Measurements from ENCODE around the gene CTTN.
"Not testable (repeated sequence)": the region's sequence is repeated elsewhere in the genome, so short reads cannot be mapped to it uniquely, and the experiment has no call there.

The CTTN gene

GRCh38 chr11:70381872-70382861 is 16.2 kb upstream of the CTTN start:
- DNase-seq = no peak

DNA sequence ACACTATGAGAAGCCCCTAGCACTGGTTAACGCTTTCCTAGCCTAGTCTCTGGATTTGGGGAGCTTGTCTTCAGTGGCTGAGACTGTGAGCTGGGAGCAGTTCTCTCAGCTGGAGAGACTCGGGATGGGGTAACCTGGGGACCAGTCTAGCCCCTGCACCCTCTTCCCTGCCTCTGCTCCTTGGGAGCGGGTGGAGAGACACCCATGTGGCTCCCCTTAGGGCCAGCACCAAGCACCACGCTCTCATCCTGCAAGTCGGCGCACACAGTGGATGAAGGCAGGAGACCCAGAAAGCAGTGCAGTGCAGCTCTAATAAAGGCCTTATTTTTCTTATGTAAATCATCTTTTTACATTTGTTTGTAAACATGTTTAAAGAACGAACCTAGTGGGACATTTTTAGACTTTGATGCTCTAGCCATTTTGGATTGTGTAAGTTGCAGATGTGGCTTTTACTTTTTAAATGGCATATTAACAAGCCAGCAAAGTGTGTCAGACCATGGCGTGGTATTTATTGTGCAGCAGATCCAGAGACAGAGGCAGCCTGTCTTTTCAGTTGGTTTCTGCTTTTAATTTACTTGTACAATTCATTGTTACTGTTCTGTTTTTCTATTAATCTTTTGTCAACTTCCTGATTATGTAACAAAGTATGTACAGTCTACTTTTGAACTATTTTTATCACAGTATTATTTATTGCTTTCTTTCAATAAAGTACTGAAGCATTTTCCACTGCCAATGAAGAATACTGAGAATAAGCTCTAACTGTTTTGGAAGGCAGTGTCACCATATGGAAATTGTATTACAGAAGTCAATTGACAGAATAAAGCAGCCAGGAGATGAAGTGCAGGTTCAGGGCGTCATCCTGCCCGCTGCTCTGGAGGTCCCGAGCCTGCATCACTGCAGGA is 14.4 kb upstream of the CTTN start:
- DNase-seq = no peak

DNA sequence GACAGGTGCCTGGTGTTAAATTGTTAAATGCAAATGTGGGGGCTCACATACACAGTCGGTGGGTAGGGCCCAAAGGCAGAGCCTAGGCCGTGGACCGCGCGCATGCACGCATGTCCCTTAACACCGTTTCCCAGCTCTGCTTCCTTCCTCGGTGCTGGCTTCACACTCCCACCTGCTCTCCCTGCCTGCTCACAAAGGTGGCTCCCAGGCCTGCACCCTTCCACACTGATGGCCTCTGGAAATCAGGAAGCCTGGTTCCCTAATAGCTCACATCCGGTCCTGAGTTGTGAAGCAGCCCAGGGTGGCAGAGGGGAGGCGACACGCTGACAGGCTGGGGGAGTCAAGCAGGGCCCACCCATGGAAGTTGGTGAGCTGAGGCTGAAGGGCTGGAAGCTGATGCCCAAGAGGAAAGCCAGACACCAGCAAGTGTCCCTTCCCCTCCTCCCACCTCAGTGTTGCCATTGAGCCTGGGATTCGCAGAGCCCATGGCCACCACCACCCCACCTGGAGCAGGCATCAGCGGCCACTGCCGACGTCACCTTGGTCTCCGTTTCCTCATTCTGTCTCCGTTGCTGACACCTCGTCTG is 13.7 kb upstream of the CTTN start:
- DNase-seq = no peak

DNA sequence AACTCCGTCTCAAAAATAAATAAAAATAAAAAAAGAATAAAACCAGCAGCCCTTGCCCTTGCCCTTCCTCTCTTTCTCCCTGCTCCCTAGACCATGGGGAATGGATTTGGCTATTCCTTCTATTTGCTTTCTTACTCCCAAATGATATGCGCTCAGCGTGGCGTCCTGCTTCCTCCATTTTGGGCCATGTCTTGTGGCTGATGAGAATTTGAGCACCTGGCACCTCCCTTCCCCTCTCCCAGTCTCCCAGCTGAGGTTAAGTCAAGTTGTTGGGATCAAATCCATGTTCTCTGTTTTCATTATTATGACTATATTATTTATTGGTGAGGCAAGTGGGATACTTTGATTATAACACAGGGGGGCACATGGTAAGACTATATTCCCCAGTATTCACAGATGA is 10.8 kb upstream of the CTTN start:
- no peak for DNase-seq

GRCh38 chr11:70389201-70389600 is 9.1 kb upstream of the CTTN start:
- DNase-seq = no peak

- not testable (repeated sequence) for DNase-seq
Measured at GRCh38 chr11:70390882-70391281, 7.4 kb upstream of the CTTN start.

DNA sequence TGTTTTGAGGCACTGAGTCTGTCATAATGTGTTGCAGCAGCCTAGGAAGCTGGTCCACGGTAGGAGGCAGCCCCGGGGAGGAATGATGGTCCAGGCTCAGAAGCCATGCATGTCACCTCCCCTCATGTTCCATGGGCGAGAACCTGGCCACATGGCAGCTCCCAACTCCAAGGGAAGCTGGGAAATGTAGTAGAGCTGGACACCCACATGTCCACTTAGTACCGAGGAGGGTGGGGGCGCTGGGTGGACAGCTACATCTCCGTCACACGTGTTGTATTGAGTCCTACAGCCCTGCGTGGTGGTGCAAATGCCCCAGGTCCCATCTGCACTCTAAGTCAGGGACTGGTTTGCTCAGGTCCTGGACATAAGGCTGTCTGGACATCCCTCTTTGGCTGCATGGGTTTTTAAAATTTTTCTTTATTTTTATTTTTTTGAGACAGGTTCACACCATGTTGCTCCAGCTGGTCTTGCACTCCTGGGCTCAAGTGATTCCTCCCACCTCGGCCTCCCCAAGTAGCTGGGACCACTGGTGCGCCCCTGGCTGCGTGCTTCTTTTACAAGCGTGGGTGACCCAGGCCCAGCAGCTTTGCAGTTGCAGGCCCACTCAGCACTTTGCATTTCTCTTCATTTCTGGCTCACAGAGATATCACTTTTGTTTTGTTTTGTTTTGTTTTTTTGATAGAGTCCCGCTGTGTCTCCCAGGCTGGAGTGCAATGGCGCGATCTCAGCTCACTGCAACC is 3.9 kb upstream of the CTTN start:
- no peak for DNase-seq

GRCh38 chr11:70397336-70397982 is 870 bp upstream of the CTTN start:
- no peak for DNase-seq

DNA sequence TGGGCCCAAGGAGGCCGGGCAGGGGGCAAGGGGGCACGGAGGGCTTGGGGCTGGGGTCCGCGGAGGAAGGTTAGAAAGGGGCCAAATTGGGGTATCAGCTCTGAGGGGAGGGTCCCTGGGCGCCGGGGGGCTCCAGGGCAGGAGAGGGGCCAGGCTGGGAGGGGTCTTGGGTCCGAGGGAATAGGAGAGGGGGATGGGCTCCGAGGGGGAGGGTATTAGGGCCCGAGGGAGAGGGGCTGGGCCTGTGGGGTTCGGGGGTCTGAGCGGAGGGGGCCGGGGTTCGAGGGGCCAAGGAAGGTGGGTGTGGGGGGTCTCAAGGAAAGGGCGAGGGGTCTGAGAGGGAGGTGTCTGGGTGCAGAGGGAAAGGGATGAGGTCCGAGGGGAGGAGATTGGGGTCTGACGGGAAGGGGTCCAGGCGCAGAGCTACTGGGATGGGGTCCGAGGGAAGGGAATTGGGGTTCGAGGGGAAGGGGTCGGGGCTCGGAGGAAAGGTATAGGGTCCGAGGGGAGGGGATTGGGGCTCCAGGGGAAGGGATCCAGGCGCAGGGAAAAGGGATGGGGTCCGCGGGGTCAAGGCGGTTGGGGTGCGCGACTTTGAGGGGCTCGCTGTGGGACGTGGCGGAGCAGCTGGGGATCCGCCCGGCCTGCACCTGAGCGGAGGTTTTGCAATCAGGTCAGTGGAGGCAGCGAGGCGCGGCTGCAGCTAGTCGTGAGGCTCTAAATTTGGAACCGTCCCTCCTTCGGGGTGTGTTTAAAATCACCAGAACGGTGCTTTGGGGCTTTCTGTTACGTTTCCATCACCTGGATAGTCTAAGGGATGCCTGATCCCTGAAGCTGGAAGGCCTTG is 728 bp downstream of the CTTN start:
- no peak for DNase-seq

DNA sequence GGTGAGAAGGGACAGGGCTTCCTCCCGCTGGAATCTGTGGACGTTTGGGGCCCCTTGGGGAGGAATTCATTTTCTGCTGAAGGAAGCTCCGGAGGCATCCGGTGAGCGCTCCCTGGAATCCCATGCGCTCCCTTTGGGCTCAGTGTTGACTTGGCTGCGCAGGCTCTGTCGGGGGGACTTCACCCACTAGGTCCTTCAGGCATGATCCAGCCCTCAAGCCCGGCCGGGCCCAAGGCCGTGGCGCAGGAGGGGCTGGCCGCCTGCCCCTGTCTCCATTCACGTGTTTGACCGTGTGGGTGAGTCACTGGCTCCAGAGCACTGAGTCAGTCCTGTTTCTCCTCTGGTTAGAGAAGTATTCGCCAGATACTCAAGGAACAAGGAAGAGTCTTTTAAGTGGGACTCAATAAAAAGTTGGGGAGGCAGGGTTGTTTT is 1.4 kb downstream of the CTTN start:
- no peak for DNase-seq

- no peak for DNase-seq
Measured at GRCh38 chr11:70400643-70401042, 2.3 kb downstream of the CTTN start.

GRCh38 chr11:70402016-70402415 is 3.7 kb downstream of the CTTN start:
- DNase-seq = no peak

- DNase-seq = no peak
Measured at GRCh38 chr11:70402685-70403084, 4.4 kb downstream of the CTTN start.

DNA sequence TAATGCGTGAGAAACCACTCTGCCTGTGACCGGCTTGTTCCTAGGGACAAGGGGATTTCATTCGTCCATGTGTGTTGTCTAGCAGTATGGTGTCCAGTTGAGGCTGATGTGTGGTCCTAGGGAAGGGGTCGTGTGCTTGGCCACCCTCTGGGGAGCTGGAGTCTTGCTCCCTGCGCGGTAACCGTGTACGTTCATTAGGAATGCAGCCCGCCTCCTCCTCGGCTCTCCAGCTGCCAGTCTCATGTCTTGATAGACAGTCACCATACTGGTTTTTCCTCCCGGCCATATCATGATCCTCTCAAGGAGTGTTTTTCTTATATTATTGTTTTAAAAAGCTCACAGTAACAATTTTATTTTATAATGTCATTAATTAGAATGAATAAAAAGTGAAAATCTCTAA is 5.9 kb downstream of the CTTN start:
- no peak for DNase-seq

- no peak for DNase-seq
Measured at GRCh38 chr11:70405679-70406395, 7.5 kb downstream of the CTTN start.

- no peak for DNase-seq
Measured at GRCh38 chr11:70407121-70407520, 8.8 kb downstream of the CTTN start.

GRCh38 chr11:70407814-70408213 is 9.5 kb downstream of the CTTN start:
- no peak for DNase-seq

DNA sequence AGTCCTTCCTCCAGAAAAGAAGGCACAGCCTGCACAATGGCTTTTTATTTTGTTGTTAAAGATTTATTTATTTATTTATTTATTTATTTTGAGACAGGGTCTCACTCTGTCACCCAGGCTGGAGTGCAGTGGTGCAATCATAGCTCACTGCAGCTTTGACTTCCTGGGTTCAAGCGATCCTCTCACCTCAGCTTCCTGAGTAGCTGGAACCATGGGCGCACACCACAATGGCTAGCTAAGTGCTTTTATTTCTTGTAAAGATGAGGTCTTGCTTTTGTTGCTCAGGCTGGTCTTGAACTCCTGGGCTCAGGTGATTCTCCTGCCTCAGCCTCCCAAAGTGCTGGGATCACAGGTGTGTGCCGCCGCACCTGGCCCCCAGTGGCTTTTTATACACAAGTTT is 10.0 kb downstream of the CTTN start:
- DNase-seq = not testable (repeated sequence)

DNA sequence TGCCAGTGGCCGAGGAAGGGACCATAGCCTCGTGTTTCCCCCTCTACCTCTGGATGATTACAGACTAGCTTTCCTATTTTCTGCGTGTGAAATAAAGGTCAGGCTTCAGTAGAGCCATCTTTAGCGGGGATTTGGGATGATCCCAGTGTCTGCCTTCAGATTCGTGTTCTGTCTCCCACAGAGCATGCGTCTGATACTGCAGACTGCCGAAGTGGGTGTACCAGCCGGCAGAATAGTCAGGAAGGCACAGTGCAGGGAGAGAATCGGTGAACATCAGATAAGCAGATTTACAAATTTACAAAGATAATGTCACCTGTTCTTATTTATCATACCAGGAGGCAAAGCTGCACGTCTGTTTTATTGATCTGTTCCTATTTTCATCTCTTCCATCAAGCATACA is 11.1 kb downstream of the CTTN start:
- no peak for DNase-seq

DNA sequence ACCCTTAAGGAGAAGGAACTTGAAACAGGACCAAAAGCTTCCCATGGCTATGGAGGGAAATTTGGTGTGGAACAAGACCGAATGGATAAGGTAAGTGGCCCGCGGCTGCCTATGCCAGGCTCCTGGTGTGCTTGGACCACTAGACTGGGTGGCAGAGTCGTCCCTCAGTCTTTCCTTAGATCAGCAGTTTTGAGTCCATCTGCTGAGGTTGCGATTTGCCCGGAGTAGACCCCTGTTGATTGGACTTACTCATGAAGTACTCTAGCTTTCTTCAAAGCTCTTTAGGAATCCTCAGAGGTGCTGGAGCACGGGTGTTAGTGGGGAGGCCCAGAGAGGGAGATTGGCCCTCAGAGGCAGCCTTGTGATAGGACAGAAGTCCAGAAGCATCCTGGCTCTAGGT is 11.5 kb downstream of the CTTN start:
- DNase-seq = no peak
